GM20431 (cell line): ENCODE measurements around the gene DCBLD2.
"Not testable (repeated sequence)": the region's sequence is repeated elsewhere in the genome, so short reads cannot be mapped to it uniquely, and the experiment has no call there.

Experiments used
- in situ Hi-C: fragments of 300-500 bp; cut with MseI, MboI; formaldehyde crosslinking; loops from one replicate; pipeline ENCODE4 v1.15.0; 2020; ENCODE audit warnings: low sequenced_read_pairs; ENCODE audit not compliant: unreplicated experiment

Gene DCBLD2

GRCh38 chr3:98894791-98895576, 6.5 kb downstream of the DCBLD2 start:
- in situ Hi-C loops = no loop called here

- in situ Hi-C loops = no loop called here
Observed at GRCh38 chr3:98893740-98894139, 7.8 kb downstream of the DCBLD2 start.

- in situ Hi-C loops = no loop called here
Observed at GRCh38 chr3:98892263-98892662, 9.2 kb downstream of the DCBLD2 start.

DNA sequence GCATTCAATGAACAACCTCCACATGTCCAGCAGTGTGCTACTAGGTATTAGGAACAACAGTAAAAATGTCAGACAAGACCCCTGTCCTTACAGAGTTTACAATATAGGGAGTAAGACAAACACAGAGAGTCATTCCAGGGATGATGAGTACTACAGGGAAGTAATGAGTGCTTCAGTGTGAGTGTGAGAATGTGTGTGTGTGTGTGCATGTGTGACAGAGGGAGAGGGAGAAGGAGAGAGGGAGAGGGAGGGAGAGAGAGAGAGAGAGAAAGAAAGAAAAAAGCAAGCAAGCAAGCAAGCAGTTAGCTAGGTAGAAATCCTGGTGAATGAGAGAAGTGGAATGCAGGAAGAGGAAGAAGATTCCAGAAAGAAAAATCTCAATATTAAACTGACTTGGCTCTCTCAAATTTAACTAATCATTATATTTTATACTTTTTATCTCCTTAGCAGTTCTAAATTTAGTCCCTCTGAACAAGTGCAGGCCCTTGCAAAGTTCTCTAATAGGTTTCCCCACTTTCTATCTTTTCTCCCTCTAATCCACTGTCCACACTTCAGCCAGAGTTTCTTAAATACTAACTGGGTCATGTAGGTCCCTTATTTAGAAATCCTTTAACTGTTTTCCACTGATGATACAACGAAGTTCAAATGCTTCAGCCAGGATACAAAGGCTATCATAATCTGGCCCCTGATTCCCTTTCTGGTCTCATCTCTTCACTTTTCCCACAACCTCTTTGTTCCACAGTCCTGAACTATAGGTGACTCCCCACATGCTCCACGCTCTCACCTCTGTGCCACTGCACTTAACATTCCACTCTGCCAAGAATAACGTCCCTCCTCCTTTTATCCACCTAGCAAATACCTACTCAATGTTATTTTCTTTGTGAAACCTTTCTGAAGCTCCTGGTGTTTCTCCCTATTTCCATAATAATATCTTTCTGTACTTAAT, 10.3 kb downstream of the DCBLD2 start:
- in situ Hi-C loops = no loop called here

GRCh38 chr3:98890181-98890835, 11.2 kb downstream of the DCBLD2 start:
- in situ Hi-C loops = no loop called here

- in situ Hi-C loops = no loop called here
Observed at GRCh38 chr3:98887684-98888083, 13.8 kb downstream of the DCBLD2 start.

DNA sequence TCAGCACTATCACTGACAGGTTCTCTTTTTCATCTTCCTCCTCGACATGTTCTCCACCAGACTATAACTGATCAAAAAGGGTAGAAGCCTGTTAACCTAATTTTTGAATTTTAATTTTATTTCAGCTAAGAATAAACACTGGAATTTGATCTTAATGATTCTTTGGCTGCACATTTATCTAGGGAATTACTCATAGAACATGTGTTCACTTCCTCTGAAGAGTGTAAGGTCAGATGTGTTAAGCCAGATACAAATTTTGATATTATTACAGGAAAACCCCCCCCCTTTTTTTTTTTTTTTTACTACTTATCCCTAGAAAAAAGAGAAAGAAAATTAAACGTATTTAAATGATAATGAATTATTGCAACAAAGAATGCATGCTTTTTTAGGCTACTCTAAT, 15.0 kb downstream of the DCBLD2 start:
- in situ Hi-C loops = no loop called here

DNA sequence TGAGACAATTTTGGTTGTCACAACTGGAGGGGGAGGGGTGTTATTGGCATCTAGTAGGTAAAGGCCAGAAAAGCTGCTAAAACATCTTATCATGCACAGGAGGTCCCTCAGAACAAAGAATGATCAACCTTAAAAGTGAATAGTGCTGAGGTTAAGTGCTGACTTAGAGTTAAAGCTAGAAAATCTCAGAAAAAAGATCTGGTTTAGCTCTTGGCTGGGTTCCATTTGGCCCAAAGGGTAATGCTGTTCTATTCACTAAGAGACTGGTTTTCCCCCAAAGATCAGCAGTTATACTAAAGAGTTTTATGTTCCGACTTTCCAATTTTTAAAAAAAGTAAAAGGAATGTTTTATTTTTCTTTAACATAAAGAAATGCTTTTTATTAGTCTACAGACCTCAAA, 15.6 kb downstream of the DCBLD2 start:
- in situ Hi-C loops = no loop called here

DNA sequence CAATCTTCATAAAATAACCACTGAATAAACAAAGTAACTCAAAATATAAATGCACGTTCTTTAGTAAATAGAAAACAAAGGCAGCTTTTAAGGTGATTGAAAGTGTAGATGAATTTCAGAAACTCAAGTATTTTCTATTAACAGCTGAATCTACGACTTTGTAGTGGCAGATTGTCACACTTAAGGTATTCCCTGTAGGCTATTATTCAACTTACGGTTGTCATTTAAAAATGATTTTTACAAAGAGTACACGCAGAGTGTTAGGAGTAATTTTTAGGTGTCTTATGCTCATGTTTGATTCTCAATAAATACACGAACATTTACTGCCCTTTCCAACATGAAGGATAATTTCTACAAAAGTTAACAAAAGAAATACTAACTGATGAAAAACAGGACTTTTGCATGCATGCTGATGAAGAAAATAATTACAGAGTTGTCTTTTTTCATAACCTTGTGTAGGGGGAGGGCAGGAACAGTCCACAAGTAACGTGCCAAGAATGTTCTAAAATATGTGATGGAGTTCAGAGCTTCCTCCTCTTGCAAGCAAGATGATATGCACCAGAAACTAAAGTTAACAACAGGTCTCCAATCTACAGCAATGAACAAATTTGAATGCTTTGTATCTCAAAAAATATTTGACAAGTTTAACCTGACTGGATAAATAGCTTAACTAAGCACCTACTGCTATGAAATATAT, 16.7 kb downstream of the DCBLD2 start:
- in situ Hi-C loops = no loop called here

- in situ Hi-C loops = not testable (repeated sequence)
Observed at GRCh38 chr3:98882614-98883333, 18.7 kb downstream of the DCBLD2 start.

- in situ Hi-C loops = no loop called here
Observed at GRCh38 chr3:98877132-98877531, 24.4 kb downstream of the DCBLD2 start.

- in situ Hi-C loops = no loop called here
Observed at GRCh38 chr3:98875535-98875934, 26.0 kb downstream of the DCBLD2 start.

DNA sequence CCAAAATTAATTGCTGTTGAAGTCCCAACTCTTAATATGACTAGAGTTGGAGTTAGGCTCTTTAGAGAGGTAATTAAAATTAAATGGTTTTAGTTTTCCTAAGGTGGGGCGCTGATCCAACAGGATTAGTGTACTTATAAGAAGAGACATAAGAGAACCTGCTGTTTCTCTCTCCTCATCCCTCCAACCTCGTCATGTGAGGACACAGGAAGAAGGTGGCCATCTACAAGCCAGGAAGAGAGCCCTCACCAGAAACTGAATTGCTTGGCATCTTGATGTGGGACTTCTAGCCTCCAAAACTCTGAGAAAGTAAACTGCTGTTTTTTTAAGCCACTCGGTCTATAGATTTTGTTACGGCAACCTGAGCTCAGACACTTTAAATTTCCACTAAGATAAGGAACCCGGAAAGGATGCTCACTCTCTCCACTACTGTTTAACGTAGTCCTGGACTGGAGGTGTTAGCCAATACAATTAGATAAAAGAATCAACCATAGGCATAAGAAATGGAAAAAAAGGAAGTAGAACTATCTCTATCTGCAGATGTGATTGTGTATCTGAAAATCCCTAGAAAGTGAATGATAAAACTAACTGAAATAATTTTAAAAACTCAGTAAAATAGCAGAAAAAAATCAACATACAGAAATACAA, 26.8 kb downstream of the DCBLD2 start:
- in situ Hi-C loops = no loop called here

DNA sequence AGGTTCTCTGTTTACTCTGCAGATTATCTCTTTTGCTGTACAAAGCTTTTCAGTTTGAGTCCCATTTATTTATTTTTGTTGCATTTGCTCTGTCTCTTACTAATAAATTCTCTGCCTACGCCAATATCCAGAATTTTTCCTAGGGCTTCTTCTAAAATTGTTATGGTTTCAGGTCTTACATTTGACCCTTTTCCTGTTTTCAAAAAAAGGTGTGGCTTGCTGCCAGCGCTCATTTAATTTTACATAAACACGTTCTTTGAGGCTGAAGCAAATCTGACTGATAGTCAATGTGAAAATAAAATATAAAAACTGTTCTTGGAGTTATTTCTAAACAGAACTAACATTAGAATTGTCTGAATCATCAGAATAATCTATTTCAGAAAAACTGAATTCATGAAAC, 32.1 kb downstream of the DCBLD2 start:
- in situ Hi-C loops = no loop called here

GRCh38 chr3:98857971-98858370, 43.5 kb downstream of the DCBLD2 start:
- in situ Hi-C loops = not testable (repeated sequence)

DNA sequence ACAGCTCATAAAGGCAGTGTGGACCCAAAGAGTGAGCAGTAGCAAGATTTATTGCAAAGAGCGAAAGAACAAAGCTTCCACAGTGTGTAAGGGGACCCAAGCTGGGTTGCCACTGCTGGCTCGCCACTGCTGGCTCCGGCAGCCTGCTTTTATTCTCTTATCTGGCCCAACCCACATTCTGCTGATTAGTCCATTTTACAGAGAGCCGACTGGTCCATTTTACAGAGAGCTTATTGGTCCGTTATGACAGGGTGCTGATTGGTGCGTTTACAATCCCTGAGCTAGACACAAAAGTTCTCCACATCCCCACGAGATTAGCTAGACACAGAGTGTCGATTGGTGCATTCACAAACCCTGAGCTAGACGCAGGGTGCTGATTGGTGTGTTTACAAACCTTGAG, 44.2 kb downstream of the DCBLD2 start:
- in situ Hi-C loops = not testable (repeated sequence)

DNA sequence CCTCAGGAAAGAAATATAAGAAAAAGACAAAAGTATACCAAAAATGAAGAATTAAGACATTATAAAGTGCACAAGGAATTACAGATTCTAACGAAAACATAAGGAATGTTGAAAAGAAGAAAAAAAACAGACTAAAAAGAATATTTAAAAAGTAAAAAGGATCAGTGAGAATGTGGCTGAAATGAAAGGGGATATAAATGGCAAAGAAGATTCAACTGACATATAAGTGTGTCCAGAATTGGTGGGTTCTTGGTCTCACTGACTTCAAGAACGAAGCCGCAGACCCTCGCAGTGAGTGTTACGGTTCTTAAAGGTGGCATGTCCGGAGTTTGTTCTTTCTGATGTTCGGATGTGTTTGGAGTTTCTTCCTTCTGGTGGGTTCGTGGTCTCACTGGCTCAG, 44.8 kb downstream of the DCBLD2 start:
- in situ Hi-C loops = no loop called here

DNA sequence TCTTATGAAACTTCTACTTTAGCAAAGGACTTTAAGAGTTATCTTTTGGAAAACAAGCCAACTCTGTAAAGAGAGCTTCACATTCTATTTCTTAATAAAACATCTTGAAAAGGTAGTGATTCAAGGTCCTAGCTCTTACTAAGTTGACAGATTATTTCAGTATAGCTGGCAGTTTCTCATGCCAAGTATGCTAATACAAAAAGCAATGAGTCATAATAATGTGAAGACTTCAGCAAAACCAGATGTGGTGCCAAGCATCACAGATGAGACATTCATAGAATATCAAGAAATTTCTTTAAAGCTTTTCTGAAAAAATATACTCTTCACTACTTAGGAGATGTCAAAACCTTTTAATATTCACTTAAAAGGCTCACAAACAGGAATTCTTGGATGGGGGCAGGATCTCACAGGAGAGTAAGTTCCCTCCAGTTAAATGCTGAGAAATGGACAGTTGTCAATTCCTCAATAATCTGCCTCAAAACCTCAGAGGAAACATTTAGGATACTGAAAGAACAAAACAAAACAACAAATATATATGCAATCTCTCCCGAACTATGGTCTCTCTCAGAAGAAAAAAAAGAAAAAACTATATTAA, 45.6 kb downstream of the DCBLD2 start:
- in situ Hi-C loops = no loop called here

GRCh38 chr3:98848108-98848507, 53.4 kb downstream of the DCBLD2 start:
- in situ Hi-C loops = no loop called here
